Glutamatergic neuron (in vitro differentiated cells): ENCODE measurements around the gene IL17B. TPM values are rescaled to one million over a fixed set of nuclear protein-coding genes. Genes with fewer than 3 reads are reported as not detected.
A peak's percentile ranks its signal among the peaks of the same experiment; 100 is the strongest.

Source experiments
- DNase-seq: peaks from one replicate; pipeline ENCODE4 v3.0.0; 2022
- H3K27ac Mint-ChIP-seq: one replicate; pipeline ENCODE4 v1.8.0; 2020; ENCODE audit warnings: mild to moderate bottlenecking, mixed read lengths, inconsistent platforms; ENCODE audit not compliant: unreplicated experiment
- H3K27me3 Mint-ChIP-seq: one replicate; pipeline ENCODE4 v1.8.0; 2020; ENCODE audit warnings: mild to moderate bottlenecking, moderate library complexity, mixed read lengths, inconsistent platforms; ENCODE audit not compliant: unreplicated experiment
- H3K36me3 Mint-ChIP-seq: one replicate; pipeline ENCODE4 v1.8.0; 2020; ENCODE audit warnings: mild to moderate bottlenecking, mixed read lengths, inconsistent platforms; ENCODE audit not compliant: unreplicated experiment
- H3K4me1 Mint-ChIP-seq: one replicate; pipeline ENCODE4 v1.8.0; 2020; ENCODE audit warnings: mild to moderate bottlenecking, low read depth, mixed read lengths, inconsistent platforms; ENCODE audit not compliant: unreplicated experiment
- H3K4me3 Mint-ChIP-seq: one replicate; pipeline ENCODE4 v1.8.0; 2020; ENCODE audit warnings: mild to moderate bottlenecking, mixed read lengths, inconsistent platforms; ENCODE audit not compliant: unreplicated experiment
- H3K9me3 Mint-ChIP-seq: one replicate; pipeline ENCODE4 v1.8.0; 2020; ENCODE audit warnings: mild to moderate bottlenecking, moderate library complexity, mixed read lengths, inconsistent platforms; ENCODE audit not compliant: unreplicated experiment
- total RNA-seq: library from RNA; stranded (reverse); fragmentation: NEBNext Ultra II Directional; extraction: Animal tissue kit (Norgen Biotek cat#: 25700); gene quantifications from one replicate; pipeline ENCODE4 v1.2.1, GENCODE V29; 2021; ENCODE audit not compliant: unreplicated experiment
- TF ChIP-seq, protein P1 (sequence below): fragments of 200-600 bp; sonication (generic); IDR thresholded peaks from one replicate; pipeline ENCODE4 v1.5.0; 2021; ENCODE audit not compliant: partially characterized antibody, unreplicated experiment

IL17B gene
- total RNA-seq, 1 donor from 2014 or later, result 0.88 TPM

DNA sequence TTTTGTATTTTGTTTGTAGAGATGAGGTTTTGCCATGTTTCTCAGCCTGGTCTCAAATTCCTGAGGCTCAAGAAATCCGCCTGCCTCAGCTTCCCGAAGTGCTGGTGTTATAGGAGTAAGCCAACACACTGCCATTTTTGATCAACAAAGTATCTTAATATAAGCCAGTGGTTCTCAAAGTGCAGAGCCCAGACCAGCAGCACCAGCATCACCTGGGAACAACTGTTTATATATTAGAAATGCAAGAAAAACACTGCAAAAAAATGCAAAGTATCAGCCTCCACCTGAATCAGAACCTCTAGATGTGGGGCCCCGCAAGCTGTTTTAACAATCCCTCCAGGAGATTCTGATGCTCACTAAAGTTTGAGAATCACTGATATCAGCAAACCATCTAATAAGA lies 6.2 kb downstream of the IL17B start:
- Mint-ChIP-seq H3K4me3 (no peak overlapping the region), H3K4me1 (peaks cover 4% of the 10 kb centered on the region), H3K36me3 (peaks cover 4% of the 10 kb centered on the region), H3K27me3 (no peaks in the 10 kb centered on the region), H3K9me3 (no peaks in the 10 kb centered on the region), H3K27ac (no peak overlapping the region)
- TF ChIP-seq, protein P1, sequence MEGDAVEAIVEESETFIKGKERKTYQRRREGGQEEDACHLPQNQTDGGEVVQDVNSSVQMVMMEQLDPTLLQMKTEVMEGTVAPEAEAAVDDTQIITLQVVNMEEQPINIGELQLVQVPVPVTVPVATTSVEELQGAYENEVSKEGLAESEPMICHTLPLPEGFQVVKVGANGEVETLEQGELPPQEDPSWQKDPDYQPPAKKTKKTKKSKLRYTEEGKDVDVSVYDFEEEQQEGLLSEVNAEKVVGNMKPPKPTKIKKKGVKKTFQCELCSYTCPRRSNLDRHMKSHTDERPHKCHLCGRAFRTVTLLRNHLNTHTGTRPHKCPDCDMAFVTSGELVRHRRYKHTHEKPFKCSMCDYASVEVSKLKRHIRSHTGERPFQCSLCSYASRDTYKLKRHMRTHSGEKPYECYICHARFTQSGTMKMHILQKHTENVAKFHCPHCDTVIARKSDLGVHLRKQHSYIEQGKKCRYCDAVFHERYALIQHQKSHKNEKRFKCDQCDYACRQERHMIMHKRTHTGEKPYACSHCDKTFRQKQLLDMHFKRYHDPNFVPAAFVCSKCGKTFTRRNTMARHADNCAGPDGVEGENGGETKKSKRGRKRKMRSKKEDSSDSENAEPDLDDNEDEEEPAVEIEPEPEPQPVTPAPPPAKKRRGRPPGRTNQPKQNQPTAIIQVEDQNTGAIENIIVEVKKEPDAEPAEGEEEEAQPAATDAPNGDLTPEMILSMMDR, result no peak
- DNase-seq, result no peak

DNA sequence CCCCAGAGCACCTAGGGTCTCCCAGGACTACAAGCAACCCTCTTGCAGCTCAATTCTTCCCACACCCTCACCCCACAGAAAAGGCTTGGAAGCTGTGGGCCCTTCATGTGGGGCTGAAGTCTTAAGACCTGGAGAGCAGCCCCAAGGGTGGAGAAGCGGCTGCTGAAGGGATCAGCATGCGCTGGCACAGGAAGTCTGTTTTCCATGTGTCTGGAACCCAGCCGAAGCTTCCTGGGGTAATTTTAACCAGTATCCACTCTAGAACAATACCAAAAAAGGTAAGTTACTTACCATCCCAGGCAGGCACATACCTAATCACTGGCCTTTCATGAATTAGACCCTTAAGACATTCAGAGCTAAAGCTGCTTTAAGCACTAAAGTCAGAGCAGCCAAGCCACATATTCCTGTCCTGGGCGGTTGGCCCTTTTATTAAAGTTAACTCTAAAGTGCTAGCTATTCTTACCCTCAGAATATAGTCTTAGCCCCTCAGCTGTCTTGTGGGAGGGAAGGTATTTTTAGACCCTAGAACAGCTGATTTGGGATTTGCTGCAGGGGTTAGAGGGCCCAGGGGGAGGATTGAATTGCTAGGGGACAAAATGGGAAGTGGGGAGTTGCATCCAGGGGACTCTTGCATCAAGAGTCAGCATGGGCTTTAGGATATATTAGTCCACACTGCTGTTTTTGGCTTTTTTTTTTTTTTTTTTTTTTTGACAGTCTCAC lies 6.9 kb downstream of the IL17B start:
- no peaks in the 10 kb centered on the region for H3K9me3 Mint-ChIP-seq
- no peak for DNase-seq
- TF ChIP-seq, protein P1, result no peak
- H3K4me1 Mint-ChIP-seq, result peaks cover 6% of the 10 kb centered on the region
- no peak overlapping the region for H3K27ac Mint-ChIP-seq
- peaks cover 3% of the 10 kb centered on the region for H3K36me3 Mint-ChIP-seq
- H3K27me3 Mint-ChIP-seq, result no peaks in the 10 kb centered on the region
- no peak overlapping the region for H3K4me3 Mint-ChIP-seq

DNA sequence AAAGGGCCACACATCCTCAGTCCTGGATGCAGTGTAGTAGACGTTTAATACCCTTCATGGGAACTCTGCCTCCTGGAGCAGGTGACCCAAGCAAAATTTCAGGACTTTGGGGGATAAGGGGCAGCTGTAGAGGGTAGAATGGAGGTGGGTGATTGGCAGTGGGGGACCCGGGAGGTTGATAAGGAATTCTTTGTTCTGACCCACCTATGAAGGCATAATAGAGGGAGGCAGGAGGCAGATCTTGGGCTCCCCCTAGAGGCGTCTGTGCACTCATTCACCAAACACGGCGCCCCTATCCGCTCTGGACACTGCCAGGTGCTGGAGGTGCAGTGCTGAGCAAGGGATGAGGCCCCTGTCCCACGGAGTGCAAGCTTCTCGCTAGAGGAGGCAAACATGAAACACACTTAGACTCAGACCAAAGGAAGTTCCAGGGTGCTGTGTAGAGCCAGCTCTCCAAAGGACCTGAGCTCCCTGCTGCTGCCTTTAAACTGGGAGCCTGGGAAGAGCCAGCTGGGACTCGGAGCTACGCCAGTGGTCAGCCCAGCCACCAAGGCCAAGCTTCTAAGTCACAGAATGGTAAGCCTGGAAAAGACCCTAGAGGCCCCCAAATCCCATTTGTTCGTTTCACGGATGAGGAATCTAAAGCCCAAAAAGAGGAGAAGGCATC lies 7.7 kb downstream of the IL17B start:
- H3K9me3 Mint-ChIP-seq, result no peaks in the 10 kb centered on the region
- H3K4me3 Mint-ChIP-seq, result no peak overlapping the region
- H3K4me1 Mint-ChIP-seq, result peaks cover 8% of the 10 kb centered on the region
- no peaks in the 10 kb centered on the region for H3K36me3 Mint-ChIP-seq
- peak overlapping the region; percentile 62 for H3K27ac Mint-ChIP-seq
- no peaks in the 10 kb centered on the region for H3K27me3 Mint-ChIP-seq
- TF ChIP-seq, protein P1, result peak; percentile 66
- peak; percentile 67 for DNase-seq

DNA sequence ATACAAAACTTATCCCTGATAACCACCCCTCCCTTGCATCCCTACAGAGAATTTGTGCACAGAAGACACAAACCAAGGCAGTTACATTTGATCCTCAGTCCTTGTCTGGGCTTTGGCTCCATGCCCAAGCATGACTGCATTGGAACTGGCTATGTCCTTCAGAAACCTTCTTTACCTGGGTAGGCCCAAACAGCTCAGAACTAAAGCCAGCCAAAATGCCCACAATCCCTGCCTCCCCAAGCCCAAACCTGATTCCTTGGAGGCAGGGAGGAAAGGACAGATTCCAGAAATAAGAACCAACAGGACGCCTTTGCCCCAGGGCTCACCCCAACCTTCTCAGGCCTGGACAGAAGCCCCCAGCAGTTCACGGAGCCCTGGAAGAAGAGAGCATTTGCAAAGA lies 8.2 kb downstream of the IL17B start:
- Mint-ChIP-seq H3K27ac (no peak overlapping the region), H3K36me3 (no peaks in the 10 kb centered on the region), H3K9me3 (peaks cover 2% of the 10 kb centered on the region), H3K27me3 (no peaks in the 10 kb centered on the region), H3K4me3 (no peak overlapping the region), H3K4me1 (peaks cover 8% of the 10 kb centered on the region)
- TF ChIP-seq, protein P1, result no peak
- no peak for DNase-seq
